CD8-positive, alpha-beta memory T cell (primary cell): Measurements from ENCODE around the gene GGN. TPM values are rescaled to one million over a fixed set of nuclear protein-coding genes. Genes with fewer than 3 reads are reported as not detected.
"Not testable (repeated sequence)": the region's sequence is repeated elsewhere in the genome, so short reads cannot be mapped to it uniquely, and the experiment has no call there.

Experiments used
- CTCF ChIA-PET: fragments of 350-600 bp; sonication (Branson Sonifier 250); formaldehyde crosslinking; loops from one replicate; lab custom pipeline; 2021; ENCODE audit warnings: antibody characterized with exemption; lab: Charles Lee
- POLR2A ChIA-PET: fragments of 350-600 bp; sonication (Branson Sonifier 250); formaldehyde crosslinking; loops from one replicate; lab custom pipeline; 2021; ENCODE audit warnings: antibody characterized with exemption; lab: Charles Lee
- DNase-seq, 5 donors: peaks; one replicate each; pipeline versions ENCODE4 v3.0.0 to v3.0.0-alpha.2; 2020 to 2022; ENCODE audit warnings: mixed read lengths in 1 of 5
- H3K27ac ChIP-seq: one replicate; pipeline ENCODE4 v1.7.0; 2013; ENCODE audit warnings: low read depth, mild to moderate bottlenecking, low read length, moderate library complexity
- H3K27me3 ChIP-seq: 2 replicates; pipeline ENCODE4 v1.7.0; 2013; ENCODE audit warnings: low read length, mild to moderate bottlenecking; ENCODE audit not compliant: insufficient read depth, poor library complexity, severe bottlenecking
- H3K36me3 ChIP-seq: 2 replicates; pipeline ENCODE4 v1.7.0; 2013; ENCODE audit warnings: mild to moderate bottlenecking, low read length, moderate library complexity; ENCODE audit not compliant: insufficient read depth
- H3K4me1 ChIP-seq: 2 replicates; pipeline ENCODE4 v1.7.0; 2013; ENCODE audit warnings: mild to moderate bottlenecking, low read length, moderate library complexity; ENCODE audit not compliant: insufficient read depth
- H3K4me3 ChIP-seq: 2 replicates; pipeline ENCODE4 v1.7.0; 2013; ENCODE audit warnings: mild to moderate bottlenecking, low read length
- H3K9me3 ChIP-seq: 2 replicates; pipeline ENCODE4 v1.7.0; 2013; ENCODE audit warnings: mild to moderate bottlenecking, low read length
- H3K27ac Mint-ChIP-seq, 8 donors: one replicate each; pipeline ENCODE4 v1.8.0; 2020 to 2021; ENCODE audit warnings: mixed read lengths in 8 of 8, mild to moderate bottlenecking in 6 of 8, inconsistent platforms in 3 of 8, moderate library complexity in 3 of 8
- H3K27me3 Mint-ChIP-seq, 2 donors: one replicate each; pipeline ENCODE4 v1.8.0; 2020 to 2021; ENCODE audit warnings: mixed read lengths in 2 of 2, mild to moderate bottlenecking in 1 of 2, moderate library complexity in 1 of 2
- H3K36me3 Mint-ChIP-seq, 3 donors: one replicate each; pipeline ENCODE4 v1.8.0; 2020 to 2021; ENCODE audit warnings: mixed read lengths in 3 of 3, inconsistent platforms in 1 of 3, mild to moderate bottlenecking in 1 of 3
- H3K4me1 Mint-ChIP-seq, 3 donors: one replicate each; pipeline ENCODE4 v1.8.0; 2020 to 2021; ENCODE audit warnings: mixed read lengths in 3 of 3, inconsistent platforms in 1 of 3, mild to moderate bottlenecking in 1 of 3
- H3K4me3 Mint-ChIP-seq, 7 donors: one replicate each; pipeline ENCODE4 v1.8.0; 2020 to 2021; ENCODE audit warnings: mixed read lengths in 7 of 7, mild to moderate bottlenecking in 6 of 7, moderate library complexity in 4 of 7, inconsistent platforms in 2 of 7
- H3K9me3 Mint-ChIP-seq, 5 donors: one replicate each; pipeline ENCODE4 v1.8.0; 2020 to 2022; ENCODE audit warnings: mixed read lengths in 5 of 5, mild to moderate bottlenecking in 3 of 5, moderate library complexity in 2 of 5, inconsistent platforms in 1 of 5
- polyA plus RNA-seq: library from polyadenylated mRNA; unstranded; fragments of 300-500 nt; fragmentation: Illumina TruSeq; gene quantifications from one replicate; pipeline ENCODE4 v1.2.3, GENCODE V29; 2021
- total RNA-seq, 2 experiments: library from RNA; stranded (reverse); gene quantifications; one replicate each; pipeline ENCODE4 v1.2.3, GENCODE V29; 2021

The GGN gene
- total and polyA plus RNA-seq, 3 experiments from 2014 or later = 0.15 TPM; not detected in 2

DNA sequence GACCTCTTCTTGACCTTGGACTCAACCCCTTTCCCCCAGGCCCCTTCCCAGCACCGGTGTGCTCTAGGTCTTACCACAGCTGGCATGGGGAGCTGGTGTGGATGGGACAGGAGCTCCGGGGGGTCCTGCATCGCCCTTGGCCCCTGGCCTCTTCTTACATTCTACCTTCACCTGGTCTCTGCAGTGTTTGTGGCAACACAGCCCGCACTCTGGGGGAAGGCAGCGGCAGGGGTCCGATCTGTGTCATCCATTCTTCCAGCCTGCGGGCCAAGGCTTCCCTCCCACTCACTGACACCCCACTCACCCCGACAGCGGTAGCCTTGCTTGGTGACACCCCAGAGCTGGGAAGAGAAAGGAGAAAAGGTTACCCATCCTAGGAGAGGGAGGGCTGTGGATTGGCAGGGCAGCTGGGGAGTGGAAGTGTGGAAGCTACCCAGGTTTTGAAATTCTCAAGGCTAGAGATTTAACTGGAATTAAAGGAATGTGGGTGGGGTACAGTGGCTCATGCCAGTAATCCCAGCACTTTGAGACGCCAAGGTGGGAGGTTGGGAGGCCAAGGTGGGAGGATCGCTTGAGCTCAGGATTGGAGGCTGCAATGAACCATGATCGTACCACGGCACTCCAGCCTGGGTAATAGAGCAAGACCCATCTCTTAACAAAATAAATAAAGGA, 23.3 kb upstream of the GGN start:
- Histone ChIP-seq H3K4me1 (no peaks in the 10 kb centered on the region), H3K4me3 (no peak overlapping the region), H3K9me3 (no peaks in the 10 kb centered on the region), H3K36me3 (peaks cover 8% of the 10 kb centered on the region), H3K27ac (no peak overlapping the region), H3K27me3 (no peaks in the 10 kb centered on the region)
- no peak overlapping the region for H3K27ac Mint-ChIP-seq
- no peaks in the 10 kb centered on the region for H3K27me3 Mint-ChIP-seq
- DNase-seq = no peak
- H3K36me3 Mint-ChIP-seq = peaks cover 0 to 18% (median 8%) of the 10 kb centered on the region in 3 donors
- no peaks in the 10 kb centered on the region for H3K9me3 Mint-ChIP-seq
- ChIA-PET POLR2A (no interaction called here), CTCF (interaction anchor here (1.7 kb wide), 1 partner anchor 8 kb away, joined by 5 read pairs; the partner anchor contains the start of gene FAM98C)
- H3K4me3 Mint-ChIP-seq = no peak overlapping the region
- H3K4me1 Mint-ChIP-seq = no peaks in the 10 kb centered on the region

DNA sequence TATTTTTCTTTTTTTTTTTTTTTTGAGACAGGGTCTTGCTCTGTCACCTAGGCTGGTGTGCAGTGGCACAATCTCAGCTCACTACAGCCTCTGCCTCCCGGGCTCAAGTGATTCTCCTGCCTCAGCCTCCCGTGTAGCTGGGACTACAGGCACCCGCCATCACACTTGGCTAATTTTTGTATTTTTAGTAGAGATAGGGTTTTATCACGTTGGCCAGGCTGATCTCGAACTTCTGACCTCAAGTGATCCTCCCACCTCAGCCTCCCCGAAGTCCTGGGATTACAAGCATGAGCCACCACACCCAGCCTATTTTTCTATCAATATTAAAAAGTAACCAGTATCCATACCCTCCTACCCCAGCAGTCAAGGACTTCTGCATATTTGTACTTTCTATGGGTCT, 22.6 kb upstream of the GGN start:
- H3K36me3 ChIP-seq, H3K27me3 Mint-ChIP-seq, H3K4me1 ChIP-seq, H3K4me3 ChIP-seq, H3K9me3 Mint-ChIP-seq, H3K4me3 Mint-ChIP-seq, H3K4me1 Mint-ChIP-seq, POLR2A ChIA-PET, H3K27me3 ChIP-seq, H3K27ac ChIP-seq, H3K9me3 ChIP-seq, DNase-seq: not testable (repeated sequence)
- CTCF ChIA-PET = interaction anchor here (1.7 kb wide), 1 partner anchor 8 kb away, joined by 5 read pairs; the partner anchor contains the start of gene FAM98C
- Mint-ChIP-seq H3K36me3 (peaks cover 0 to 20% (median 8%) of the 10 kb centered on the region in 3 donors), H3K27ac (peak overlapping the region in 1 of 8 donors; percentile 62)

DNA sequence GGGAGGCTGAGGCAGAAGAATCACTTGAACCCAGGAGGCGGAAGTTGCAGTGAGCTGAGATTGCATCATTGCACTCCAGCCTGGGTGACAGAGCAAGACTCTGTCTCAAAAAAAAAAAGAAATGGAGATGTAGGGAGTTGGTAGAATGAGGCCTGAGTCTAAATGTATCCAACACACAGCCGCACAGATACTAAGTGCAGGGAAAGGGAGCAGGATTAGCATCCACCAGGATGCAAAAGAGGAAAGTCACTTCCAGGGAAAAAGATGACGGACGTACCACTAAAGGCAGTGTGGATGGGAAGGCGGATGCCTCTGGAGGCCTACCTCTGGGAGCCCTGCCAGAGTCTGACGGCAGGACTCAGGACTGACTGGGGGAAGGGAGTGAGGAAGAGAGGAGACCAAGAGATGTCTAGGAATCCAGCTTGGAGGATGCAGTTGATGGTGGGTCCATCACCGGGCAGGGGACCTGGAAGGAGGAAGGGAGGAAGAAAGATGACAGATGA, 21.8 kb upstream of the GGN start:
- no peaks in the 10 kb centered on the region for H3K27me3 ChIP-seq
- peaks cover 6 to 7% (median 7%) of the 10 kb centered on the region in 3 donors for H3K4me1 Mint-ChIP-seq
- H3K9me3 ChIP-seq = no peaks in the 10 kb centered on the region
- no peaks in the 10 kb centered on the region for H3K4me1 ChIP-seq
- H3K36me3 Mint-ChIP-seq = peaks cover 0 to 25% (median 8%) of the 10 kb centered on the region in 3 donors
- no peak overlapping the region for H3K4me3 Mint-ChIP-seq
- H3K4me3 ChIP-seq = no peak overlapping the region
- H3K27ac Mint-ChIP-seq = peak overlapping the region in 2 of 8 donors; percentile 62 to 81
- peaks cover 16% of the 10 kb centered on the region for H3K36me3 ChIP-seq
- CTCF ChIA-PET = no interaction called here
- no peaks in the 10 kb centered on the region for H3K27me3 Mint-ChIP-seq
- H3K9me3 Mint-ChIP-seq = no peaks in the 10 kb centered on the region
- no peak overlapping the region for H3K27ac ChIP-seq
- DNase-seq = no peak
- POLR2A ChIA-PET = no interaction called here

DNA sequence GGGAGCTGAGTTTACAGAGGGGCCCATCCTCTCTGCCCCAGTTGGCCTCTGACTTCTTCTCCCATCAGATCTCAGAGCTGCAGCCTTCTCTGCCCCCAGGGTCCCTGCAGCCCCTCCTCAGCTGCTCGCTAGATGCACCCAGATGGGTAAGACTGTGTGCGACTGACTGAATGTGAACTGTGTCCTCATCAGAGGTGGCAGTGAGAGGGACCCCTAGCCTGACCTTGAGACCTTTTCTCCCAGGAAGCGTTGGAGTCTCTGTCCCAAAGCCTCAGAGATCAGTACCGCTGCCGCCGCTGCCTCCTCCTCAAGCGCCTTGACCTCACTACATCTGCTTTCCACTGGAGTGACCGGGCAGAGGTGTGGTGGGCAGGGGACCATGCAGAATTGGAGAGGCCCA, 17.4 kb upstream of the GGN start:
- Histone ChIP-seq H3K4me3 (no peak overlapping the region), H3K27ac (no peak overlapping the region), H3K36me3 (peaks cover 18% of the 10 kb centered on the region), H3K9me3 (no peaks in the 10 kb centered on the region), H3K27me3 (no peaks in the 10 kb centered on the region), H3K4me1 (peaks cover 10% of the 10 kb centered on the region)
- ChIA-PET CTCF (interaction anchor here (2.9 to 3.7 kb wide), 2 partner anchors 11 to 524 kb away, joined by 19 to 51 read pairs; partner anchors contain the start of genes MRPS12 and SARS2), POLR2A (no interaction called here)
- Mint-ChIP-seq H3K4me1 (peaks cover 13 to 27% (median 20%) of the 10 kb centered on the region in 3 donors), H3K27ac (peak overlapping the region in 2 of 8 donors; percentile 26 to 58), H3K4me3 (peak overlapping the region in 6 of 7 donors; percentile 29 to 83 (median 54)), H3K9me3 (no peaks in the 10 kb centered on the region), H3K36me3 (peaks cover 0 to 28% (median 8%) of the 10 kb centered on the region in 3 donors), H3K27me3 (peaks cover 0 to 2% of the 10 kb centered on the region in 2 donors)
- no peak for DNase-seq

DNA sequence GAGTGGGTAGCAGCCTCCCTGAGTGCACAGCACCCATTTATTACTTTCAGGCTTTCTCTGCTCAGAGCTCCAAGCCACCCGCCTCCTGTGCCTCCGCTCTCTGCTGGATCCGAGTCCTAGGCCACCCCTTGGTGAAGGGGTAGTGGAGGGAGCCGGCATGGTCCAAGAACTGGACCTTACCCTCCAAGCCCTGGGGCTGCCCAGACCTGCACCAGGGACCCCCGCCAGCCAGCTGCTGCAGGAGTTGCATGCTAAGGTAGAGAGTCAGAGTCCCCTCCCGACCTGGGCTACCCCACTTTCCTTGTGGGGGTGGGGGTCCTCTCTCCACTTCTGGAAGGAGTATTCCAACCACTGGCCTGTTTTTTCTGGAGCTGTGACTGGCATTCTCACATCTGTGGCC, 17.0 kb upstream of the GGN start:
- Histone ChIP-seq H3K36me3 (peaks cover 18% of the 10 kb centered on the region), H3K27me3 (no peaks in the 10 kb centered on the region), H3K4me1 (peaks cover 10% of the 10 kb centered on the region), H3K27ac (no peak overlapping the region), H3K9me3 (no peaks in the 10 kb centered on the region), H3K4me3 (no peak overlapping the region)
- H3K9me3 Mint-ChIP-seq = no peaks in the 10 kb centered on the region
- H3K36me3 Mint-ChIP-seq = peaks cover 0 to 28% (median 8%) of the 10 kb centered on the region in 3 donors
- H3K27me3 Mint-ChIP-seq = peaks cover 0 to 4% of the 10 kb centered on the region in 2 donors
- H3K4me3 Mint-ChIP-seq = peak overlapping the region in 6 of 7 donors; percentile 61 to 92 (median 86)
- no peak for DNase-seq
- H3K4me1 Mint-ChIP-seq = peaks cover 13 to 27% (median 20%) of the 10 kb centered on the region in 3 donors
- POLR2A ChIA-PET = no interaction called here
- CTCF ChIA-PET = interaction anchor here (2.5 to 3.7 kb wide), 3 partner anchors 10 to 524 kb away, joined by 19 to 51 read pairs (median 23); partner anchors contain the start of genes MRPS12 and SARS2
- H3K27ac Mint-ChIP-seq = no peak overlapping the region

DNA sequence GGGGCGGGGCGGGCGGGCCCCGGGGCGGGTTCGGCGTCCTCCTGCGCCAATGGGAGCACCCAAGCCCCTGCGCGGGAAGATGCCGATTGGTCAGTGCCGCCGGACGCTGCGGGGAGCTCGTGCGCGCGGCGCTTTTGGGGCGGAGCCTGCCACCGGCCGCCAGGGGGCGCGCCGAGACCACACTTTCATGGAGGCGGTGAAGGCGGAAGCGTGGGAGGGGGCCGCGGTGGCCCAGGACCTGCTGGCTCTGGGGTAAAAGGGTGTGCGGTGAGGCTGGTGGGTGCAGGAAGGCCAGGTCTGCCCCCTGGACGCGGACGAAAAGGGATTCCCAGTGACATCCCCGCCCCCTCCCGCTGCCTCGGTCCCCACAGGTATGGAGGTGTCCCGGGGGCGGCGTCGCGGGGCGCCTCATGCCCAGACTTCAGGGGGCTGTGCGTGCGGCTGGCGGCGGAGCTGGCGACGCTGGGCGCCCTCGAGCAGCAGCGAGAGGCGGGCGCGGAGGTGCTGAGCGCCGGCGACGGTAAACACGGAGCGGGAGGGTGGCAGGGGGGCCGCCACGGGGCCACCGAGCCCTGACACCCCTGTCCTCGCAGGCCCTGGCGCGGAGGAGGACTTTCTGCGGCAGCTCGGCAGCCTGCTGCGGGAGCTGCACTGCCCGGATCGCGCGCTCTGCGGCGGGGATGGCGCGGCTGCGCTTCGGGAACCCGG, 15.3 kb upstream of the GGN start, which contains the start of gene FAM98C:
Gene FAM98C (plus strand): TSS at position 127 of the 708 bp plus-strand sequence. CDS start 61 bp downstream, at position 188.
- peak within 1 kb of the TSS; percentile 80 to 96 (median 93) for H3K27ac Mint-ChIP-seq
- Histone ChIP-seq H3K9me3 (no peaks in the 10 kb centered on the region), H3K27me3 (no peaks in the 10 kb centered on the region), H3K36me3 (peaks cover 18% of the 10 kb centered on the region), H3K27ac (peak within 1 kb of the TSS; percentile 67), H3K4me1 (peaks cover 10% of the 10 kb centered on the region), H3K4me3 (peak within 1 kb of the TSS; percentile 83)
- ChIA-PET POLR2A (interaction anchor here (0.6 to 2.4 kb wide), 15 partner anchors 9 to 527 kb away, joined by 3 to 25 read pairs (median 5); partner anchors contain the start of genes ACTN4, CATSPERG, EIF3K and GGN), CTCF (interaction anchor here (0.6 to 3.7 kb wide), 58 partner anchors 8 to 531 kb away, joined by 3 to 51 read pairs (median 4); partner anchors contain the start of genes ACTN4, CAPN12, CATSPERG and EIF3K)
- peak within 1 kb of the TSS; percentile 89 to 98 (median 92) for H3K4me3 Mint-ChIP-seq
- H3K27me3 Mint-ChIP-seq = peaks cover 0 to 8% of the 10 kb centered on the region in 2 donors
- peaks cover 0 to 21% (median 6%) of the 10 kb centered on the region in 3 donors for H3K36me3 Mint-ChIP-seq
- peaks cover 13 to 27% (median 20%) of the 10 kb centered on the region in 3 donors for H3K4me1 Mint-ChIP-seq
- peak; percentile 96 to 99 (median 98) for DNase-seq
- no peaks in the 10 kb centered on the region for H3K9me3 Mint-ChIP-seq

DNA sequence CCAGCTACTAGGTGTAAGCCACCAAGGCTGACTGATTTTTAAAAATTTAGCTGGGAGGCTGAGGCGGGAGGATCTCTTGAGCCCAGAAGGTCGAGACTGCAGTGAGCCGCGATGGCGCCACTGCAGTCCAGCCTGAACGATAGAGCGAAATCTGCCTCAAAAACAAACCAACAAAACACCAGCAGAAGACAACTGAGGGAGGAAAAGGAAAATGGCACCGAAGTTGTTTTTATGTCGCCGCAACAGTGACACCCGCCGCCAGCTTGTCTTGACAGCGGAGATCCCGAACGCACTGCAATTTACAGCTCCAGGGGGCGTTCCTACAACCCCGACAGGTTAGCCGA, 14.8 kb upstream of the GGN start:
- Mint-ChIP-seq H3K27ac (peak overlapping the region; percentile 80 to 96 (median 93)), H3K9me3 (no peaks in the 10 kb centered on the region), H3K27me3 (peaks cover 0 to 8% of the 10 kb centered on the region in 2 donors), H3K4me1 (peaks cover 13 to 27% (median 20%) of the 10 kb centered on the region in 3 donors), H3K4me3 (peak overlapping the region; percentile 89 to 98 (median 92)), H3K36me3 (peaks cover 0 to 19% (median 6%) of the 10 kb centered on the region in 3 donors)
- Histone ChIP-seq H3K4me3 (peak overlapping the region; percentile 66), H3K4me1 (peaks cover 10% of the 10 kb centered on the region), H3K27me3 (no peaks in the 10 kb centered on the region), H3K36me3 (peaks cover 18% of the 10 kb centered on the region), H3K27ac (peak overlapping the region; percentile 62), H3K9me3 (no peaks in the 10 kb centered on the region)
- CTCF ChIA-PET = interaction anchor here (0.6 to 3.7 kb wide), 56 partner anchors 8 to 531 kb away, joined by 3 to 51 read pairs (median 4); partner anchors contain the start of genes ACTN4, CAPN12, CATSPERG and EIF3K
- POLR2A ChIA-PET = interaction anchor here (0.6 to 2.4 kb wide), 14 partner anchors 8 to 528 kb away, joined by 3 to 25 read pairs (median 5); partner anchors contain the start of genes ACTN4, CATSPERG, EIF3K and GGN
- no peak for DNase-seq
